Fibroblast of skin of abdomen (primary cell): ENCODE measurements around the gene GMDS.

Source experiments
- DNase-seq: peaks from one replicate; pipeline ENCODE4 v3.0.0-alpha.2; 2013

The GMDS gene

DNA sequence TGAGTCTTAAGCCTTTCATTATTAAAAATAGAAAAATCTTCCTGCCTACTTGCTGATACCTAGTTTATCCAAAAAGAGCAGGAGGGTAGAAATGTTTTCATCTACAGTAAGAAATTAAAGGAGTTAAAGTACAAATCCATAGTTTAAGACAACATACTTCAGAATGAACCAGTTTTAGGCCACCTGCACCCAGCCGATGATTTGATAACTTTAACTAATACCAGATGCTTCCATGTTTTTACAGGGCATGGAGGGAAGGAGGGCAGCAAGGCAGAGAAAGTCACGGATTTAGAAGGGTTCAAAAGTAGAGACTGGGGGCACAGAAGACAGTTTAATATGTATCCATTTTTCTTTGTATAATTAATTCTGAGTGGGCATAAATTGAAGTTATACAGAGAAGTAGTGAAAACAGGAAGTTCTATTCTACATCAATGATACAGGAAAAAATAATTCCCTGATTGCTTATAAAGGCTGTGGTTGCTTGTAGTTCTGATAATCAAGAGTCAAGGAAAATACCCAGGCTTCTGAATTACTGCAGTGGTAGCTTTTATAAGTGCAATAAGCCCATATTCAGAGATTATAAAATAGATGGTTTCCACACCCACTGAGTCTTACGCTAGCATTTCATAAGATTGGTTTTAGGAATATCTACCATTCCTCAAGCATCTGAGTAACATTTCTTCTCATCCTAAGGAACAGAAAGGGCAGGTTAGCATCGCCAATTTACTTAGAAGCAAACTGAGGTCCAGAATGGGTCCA, 72.0 kb downstream of the GMDS start:
- DNase-seq = no peak

DNA sequence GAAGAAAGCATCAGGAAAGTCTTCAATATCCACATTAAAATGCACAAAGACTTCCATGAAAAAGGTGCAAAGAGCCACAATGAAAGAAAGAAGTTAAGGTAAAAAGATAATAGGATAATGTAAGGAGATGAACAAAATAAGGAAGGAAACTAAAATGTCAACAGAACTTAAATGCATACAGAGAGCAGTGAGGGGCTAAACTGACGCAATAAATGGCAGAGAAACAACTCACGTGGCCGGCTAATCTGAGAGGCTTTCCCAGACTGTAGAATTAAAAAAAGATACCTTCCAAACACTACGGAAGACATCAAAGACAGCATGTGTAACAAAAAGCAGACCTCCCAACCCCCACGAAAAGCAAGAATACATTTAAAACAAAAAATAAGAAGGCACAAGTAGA, 73.7 kb downstream of the GMDS start:
- DNase-seq = no peak

DNA sequence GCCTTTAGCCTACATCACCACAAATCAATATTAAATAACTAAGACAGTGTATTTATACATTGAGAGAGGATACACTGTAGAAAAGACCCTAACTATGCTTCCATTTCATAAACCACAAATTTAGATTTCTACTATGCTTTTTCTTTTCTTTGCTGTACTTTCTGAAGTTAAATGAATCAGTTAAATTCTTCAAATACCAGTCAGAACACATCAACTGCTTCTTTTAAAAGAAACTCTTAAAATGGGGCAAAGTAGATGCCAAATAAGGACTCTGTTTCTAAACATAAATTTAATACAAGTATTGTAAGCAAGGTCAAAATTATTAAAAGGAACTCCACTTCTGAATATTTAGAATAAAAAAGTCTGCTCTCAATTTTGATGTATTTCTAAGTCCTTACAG, 76.9 kb downstream of the GMDS start:
- peak; percentile 36 for DNase-seq

DNA sequence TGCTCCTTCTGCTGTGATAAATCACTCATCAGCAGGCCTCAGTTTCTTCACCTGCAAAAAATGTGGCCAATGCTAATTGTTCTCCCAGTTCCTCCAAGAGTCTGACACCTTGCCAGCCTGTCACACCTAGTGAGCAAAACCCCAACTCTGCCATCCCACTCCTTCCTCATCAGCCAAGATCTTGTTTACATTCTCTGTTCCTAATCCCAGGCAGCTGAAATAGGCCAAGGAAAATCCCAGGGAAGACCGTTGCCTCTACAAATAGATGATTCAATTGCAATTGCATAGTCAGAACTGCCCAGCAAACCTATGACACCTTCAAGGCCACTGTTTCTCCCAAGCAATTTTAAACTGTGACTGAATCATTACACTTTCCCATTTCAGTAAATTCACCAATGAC, 78.7 kb downstream of the GMDS start:
- no peak for DNase-seq

DNA sequence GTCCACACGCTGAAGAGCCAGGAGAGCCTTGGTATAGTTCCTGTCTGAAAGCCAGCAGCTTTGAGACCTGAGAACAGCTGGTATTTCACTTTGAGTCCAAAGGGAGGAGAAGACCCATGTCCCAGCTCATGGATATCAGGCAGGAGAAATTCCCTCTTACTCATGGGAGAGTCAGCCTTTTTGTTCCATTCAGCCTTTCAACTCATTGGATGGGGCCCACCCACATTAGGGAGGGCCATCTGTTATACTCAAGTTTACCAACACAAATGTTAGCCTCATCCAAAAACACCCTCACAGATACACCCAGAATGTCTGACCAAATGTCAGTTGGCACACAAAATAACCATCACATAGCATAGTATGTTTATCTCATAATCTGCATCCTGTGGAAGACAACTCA, 80.1 kb downstream of the GMDS start:
- no peak for DNase-seq

DNA sequence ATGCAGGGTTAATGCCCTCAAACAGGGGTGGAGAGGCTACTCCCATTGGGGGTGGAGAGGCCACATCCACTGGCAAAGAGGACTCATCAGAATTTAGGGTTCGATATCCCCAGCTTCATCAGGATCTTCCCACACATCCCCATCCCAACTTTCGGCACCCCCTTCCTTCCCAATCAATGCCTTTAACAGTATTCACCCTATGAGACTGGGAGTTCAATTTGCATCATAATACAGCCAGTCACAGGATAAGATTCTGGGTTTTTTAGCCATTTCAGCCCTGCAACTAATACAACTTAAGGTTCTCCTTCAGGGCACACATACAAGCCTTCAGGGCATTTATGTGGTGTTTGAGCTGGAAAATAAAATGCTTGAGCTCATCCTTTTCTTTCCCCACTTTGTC, 80.9 kb downstream of the GMDS start:
- DNase-seq = no peak

DNA sequence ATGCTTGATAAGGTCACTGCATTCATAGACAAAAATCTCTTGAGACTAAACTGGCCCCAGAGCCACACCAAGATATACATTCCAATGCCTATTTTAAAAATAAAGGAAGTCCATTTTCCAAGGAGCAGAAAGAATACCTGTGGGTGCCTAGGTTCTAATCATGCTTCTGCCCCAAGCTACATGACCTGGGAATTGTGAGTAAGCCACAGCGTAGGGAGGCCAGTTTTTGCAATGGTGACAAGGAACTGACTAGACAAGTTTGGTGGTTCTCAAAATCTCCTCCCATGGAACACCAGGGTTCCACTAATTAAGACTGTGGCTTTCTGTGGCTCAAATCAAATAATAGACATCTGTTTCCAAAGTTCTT, 83.3 kb downstream of the GMDS start:
- DNase-seq = no peak

DNA sequence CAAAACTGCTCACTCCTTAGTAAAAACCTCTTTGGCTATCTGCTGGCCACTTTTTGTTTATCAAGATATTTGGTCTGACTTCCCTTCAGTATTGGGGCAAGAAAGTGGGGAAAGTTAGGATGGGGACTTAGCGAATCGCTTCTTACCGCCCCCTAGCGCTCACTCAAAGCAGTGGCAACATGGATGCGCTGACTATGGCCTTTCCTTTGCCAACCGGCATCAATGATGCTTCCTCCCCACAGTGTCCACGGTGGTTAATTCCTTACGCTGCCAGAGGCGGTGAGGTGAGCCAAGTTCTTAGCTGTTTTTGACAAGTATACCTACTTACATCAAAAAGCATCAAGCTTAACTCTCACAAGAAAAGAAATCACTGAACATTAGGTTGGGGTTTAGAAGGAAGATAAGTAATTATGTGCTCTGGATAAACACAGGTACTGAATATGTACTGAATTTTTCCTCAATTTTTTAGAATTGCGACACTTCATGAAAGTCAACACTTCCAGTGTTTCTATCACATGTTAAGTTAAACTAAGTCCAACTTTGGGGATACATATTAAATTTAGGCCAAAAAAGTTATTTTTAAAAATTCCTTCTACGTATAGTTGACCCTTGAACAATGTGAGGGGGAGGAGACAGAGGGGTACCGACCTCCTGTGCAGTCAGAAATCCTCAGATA, 86.7 kb downstream of the GMDS start:
- DNase-seq = peak; percentile 41

DNA sequence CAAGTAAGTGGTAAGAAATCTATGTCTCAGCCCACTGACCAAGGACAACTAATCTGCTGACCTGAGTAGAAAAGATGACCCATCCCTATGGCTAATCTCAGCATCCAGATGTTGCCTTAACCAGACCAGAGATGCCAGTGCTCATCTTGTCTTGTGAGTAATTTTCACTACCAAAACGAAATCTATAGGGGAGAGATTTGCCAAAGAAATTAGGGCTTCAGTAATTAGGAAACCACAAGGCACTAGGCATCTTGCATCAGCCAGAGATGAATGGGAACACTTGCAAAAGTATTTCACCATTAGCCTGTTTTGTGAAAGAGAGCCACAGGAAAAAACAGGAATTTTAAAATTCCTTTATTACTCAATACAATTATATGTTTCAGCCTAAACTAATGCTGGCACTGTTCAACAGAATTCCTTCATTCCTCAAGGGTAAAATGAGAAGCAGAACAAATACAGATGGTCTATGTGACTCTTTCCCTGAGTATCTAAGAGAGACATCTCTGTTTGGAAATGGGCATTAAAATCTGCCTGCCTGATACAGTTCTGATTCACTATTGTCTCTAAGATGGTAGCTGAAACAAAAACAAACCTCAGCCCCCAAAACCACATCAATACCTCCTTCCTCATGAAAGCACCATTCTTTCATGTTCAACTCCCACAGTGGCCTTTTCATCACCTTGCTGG, 87.8 kb downstream of the GMDS start:
- peak; percentile 92 for DNase-seq

DNA sequence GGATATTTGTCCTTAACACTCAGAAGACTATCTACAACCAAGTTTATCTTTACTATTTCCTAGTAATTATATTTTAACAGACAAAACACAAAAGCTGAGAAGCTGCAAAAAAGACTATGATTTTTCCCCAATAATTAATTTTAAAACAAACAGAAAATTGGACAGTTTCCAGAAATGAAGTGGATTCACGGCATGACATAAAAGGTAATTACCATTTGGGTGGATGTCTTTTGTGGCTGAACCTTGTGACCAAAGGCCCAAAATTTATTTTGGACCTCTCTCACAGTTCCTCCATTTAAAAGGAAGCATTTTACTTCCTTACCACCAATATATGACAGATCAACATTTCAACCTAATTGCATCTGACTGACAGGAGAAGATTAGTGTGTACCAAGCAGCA, 90.2 kb downstream of the GMDS start:
- DNase-seq = no peak

DNA sequence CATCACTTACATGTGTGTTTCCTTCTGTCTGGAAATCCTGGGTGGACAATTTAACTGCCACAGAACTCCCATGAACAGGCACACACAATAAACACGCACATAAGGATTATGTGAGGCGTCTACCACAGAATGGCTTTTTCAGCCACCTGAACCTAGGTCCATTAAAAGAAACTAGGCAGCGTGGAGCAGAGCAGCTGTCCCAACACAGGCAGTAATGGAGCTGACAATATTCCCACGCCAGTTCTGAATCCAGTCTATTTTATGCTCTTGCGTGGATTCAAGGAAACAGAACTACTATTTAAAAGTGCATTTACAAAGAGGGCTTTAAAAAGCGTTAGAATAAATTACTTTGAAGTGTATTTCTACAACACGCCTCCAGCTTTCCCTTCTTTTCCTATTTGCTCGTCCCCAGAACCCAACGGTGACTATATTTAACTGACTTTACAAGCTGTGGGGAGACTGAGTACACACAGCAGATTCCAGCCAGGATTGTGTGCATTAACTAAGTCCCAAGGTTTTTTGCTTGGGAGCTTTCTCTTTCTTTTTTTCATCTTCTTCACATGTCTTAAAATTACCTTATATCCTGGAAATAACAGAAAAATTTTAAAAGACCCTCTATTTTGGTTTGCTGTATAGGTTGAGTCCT, 95.9 kb downstream of the GMDS start:
- no peak for DNase-seq

DNA sequence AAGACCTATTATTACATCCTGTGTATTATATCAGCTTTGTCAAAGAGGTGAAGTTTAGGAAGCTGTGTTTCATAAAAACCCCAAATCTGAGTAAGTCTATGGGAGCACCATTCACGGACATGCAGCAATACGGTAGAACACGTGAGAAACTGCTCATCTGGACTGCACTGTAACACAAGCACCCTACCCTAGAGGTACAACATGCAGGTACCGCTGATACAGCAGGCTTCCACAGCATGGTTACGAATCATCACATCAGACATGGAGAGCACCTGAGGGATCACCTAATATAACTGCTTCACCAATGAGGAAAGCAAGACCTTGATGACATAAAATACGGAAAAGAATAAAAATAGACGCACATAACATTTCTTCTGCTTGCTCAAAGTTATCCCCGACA, 96.7 kb downstream of the GMDS start:
- DNase-seq = no peak

DNA sequence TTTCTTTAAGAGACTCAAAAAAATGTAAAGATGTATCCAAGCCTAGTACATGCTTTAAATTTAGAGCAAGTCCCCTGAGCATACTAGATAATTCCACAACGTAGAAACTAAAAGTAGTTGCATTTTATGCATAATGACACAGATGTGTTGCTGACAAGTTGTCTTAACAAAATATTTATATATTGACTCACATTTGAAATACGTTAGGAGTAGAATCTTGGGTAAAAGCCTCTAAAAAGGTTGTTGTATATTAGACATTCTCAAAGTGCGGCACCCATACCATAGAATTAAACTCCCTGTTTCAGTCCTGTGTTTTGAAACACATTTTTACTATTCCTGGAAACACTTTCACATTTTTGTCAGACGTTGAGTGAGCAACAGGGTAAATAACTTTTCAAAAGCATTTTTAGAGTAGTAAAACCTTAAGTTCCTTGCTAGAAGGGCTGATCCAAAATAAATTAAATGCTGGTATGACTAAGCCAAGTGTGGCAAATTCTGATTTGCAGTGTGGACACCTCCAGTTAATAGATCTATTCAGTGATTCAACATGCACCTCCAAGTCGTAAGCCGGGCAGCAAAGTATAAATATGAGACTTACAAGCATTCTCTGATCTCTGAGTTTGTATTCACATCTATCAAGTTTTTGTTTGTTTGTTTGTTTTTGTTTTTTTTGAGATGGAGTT, 97.5 kb downstream of the GMDS start:
- DNase-seq = peak; percentile 69

DNA sequence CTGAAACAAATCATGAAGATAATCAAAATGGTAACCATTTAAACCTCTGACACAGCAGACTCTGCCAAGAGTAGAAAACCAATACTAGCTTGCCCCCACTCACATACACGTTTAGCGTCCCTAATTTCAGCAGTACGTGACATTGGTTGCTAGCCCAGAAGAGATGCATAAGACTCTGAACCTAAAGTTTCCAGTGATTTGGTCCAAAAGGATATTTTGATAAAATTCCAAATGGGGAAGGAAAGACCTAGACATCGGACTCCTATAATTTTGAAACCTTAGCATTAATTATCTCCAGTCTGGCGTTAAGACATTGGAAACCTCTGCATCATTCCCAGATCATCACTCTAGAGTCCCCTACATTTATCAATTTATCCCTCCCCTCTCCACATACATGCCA, 98.1 kb downstream of the GMDS start:
- DNase-seq = no peak

DNA sequence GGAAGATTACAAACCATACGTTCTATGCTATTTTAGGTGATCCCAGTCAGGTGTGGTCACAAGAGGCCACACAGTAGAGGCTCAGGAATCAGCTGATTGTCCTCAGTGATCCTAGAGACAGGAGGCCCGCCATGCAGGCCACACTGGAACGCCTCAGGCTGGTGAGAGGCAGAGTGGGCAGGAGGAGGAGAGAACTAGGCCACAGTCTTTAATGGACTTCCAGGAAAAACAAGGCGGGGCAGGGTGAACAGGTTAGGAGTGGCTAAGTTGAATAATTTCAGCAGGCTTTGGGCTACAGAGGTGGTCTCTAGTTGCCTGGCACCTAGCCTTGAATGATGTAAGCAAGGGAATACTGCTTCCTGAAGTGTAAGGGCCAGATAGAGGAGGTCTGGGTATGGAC, 101.2 kb downstream of the GMDS start:
- no peak for DNase-seq

DNA sequence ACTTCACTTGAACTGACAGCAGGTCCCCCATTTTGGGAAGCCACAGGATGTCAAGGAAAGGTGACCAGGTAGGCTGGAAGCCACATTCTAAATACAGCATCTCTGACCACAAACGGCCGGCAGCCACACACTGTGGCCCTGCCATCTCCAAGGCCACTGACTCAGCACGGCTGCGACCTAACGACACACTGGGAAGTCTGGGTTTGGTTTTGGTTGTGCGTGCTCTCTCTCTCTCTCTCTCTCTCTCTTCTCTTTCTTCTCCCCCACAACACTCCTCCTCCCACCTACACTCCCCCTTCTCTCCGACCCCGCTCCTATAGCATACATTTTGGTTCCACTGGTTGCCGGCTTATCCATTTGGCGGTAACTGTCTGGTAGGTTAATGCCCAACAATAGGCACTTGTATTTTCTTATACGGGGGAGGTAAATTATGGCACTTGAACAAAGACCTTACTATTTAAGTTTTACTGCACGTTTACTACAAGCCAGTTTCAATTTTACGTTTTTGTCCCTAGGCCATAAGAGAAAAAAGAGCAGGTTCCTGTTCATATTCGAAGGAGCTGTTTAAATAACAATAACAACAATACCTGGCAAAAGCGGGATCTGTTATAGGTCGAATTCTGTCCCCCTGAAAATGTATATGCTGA, 103.6 kb downstream of the GMDS start:
- DNase-seq = no peak

DNA sequence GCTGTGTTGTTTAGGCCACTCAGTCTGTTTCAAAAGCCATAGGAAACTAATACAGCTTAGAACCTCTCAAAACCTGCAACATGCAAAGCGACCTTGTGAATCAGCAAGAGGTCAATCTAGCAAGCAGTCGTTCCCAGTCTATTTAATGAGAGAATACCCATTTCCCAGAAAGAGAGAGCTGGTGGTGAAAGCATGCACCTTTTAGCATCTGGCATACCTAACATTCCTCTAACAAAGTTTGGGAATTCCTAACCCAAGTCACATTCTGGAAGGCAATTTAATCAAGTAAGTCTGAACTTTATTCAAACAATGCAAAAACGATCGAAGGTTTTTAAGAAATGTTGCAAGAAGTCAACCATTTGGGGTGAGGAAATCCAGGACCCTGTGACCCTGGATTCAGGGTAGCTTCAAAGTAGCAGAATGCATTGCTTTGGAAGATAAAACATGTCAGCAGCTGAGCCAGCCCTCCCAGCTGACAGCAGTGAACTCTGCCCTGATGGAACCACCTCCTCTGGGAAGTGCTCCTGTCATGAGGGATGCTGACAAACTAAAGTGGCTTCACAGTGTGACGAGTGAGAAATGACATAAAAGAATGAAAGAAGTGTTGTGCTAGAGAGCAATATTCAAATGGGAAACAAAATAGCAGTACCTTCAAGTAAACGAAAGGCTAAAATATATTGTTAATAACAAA, 104.8 kb downstream of the GMDS start:
- DNase-seq = no peak

DNA sequence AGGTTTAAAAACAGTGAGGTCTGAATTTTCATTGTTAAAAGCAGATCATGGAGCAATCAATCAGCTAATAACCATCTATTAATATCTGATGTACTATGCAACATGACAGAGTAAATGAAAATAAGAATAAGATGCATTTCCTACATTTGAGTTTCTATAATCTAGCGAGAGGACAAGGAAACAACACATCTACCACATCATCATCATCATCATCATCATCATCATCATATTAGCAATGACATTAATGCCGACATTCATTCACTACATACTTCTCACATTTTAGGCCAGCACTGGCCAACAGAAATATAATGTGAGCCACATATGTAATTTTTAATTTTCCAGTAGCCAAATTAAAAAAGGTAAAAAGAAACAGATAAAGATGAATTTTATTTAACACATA, 110.0 kb downstream of the GMDS start:
- DNase-seq = no peak

DNA sequence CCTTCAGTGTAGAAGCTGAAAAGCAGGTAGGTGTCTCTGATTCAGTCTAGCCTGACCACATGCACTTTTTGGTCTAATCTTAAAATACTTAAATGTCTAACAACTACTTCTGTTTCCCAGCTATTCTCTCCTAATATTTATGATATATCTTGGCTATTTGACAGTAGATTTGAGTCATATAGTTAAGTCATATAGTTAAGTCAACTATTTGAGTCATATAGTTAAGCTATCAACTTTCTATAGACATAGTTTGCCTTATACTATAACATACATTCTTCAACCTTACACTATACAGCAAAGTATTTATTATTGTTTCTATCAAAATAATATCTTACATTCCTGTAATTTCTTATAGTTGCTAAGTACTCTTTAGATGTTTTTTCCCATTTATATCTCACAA, 110.9 kb downstream of the GMDS start:
- no peak for DNase-seq

DNA sequence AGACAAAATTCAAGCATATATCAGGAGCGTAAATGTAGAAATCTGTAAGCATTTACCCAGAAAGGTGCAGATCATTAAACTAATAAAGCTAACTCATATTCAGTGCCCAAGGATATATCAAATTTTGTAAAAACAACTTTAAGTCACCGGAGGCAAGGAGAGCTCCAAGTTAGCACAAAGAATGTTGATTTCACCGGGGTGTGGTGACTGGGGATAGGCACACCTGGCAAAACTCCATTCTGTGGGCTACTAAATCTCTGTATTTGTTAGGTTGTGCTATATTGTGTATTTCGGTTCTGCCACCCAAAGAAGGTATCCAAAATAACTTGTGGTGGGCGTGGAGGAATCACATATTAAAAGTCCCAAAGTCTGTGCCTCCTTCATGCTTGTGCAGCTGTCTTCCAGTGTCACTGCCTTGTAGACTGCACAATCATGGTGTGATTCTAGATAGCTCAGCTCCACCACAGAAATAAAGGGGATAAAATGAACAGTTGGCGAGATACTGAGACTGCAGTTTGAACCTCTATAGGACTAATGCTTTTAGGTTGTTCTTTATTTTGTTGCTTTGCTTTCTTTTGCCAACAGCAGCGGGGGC, 111.6 kb downstream of the GMDS start:
- DNase-seq = no peak

DNA sequence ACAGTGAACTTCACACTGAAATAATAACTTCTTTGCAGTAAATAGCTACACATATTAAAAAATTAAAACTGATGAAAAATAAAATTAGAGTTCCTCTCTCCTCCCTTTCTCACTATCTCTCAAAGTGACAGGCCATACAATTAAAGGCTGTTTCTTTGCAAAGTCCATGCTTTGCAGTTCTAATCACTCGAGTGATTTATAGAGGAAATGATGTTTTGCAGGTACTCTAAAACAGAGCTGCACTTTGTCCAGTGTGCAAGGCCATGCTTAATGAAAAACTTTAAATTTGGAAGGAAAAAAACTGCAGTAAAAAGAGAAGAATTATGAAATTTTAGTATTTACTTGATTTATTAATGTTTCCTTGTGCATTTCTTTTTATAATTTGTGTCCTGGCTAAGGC, 112.5 kb downstream of the GMDS start:
- no peak for DNase-seq
